SK-N-MC (cell line): ENCODE data around the gene MND1.

Experiments
- EZH2 ChIP-seq: fragments of 200-600 bp; sonication (generic); IDR thresholded peaks from one replicate; pipeline ENCODE4 v1.6.1; 2017; ENCODE audit warnings: antibody characterized with exemption
- POLR2AphosphoS5 ChIP-seq: IDR thresholded peaks from 2 replicates; pipeline ENCODE4 v1.6.1; 2012; ENCODE audit warnings: mild to moderate bottlenecking, low read depth, low read length, borderline replicate concordance

GRCh38 chr4:153346563-153346962 lies 2.1 kb downstream of the MND1 start:
- TF ChIP-seq POLR2AphosphoS5, result no peak
- TF ChIP-seq EZH2, result no peak
